OCI-LY7 (cell line): Measurements from ENCODE around the gene CASQ2.

ENCODE experiments used
- EZH2phosphoT487 ChIP-seq: fragments of 200-600 bp; sonication (generic); IDR thresholded peaks from 2 replicates; pipeline ENCODE4 v1.6.1; 2018; ENCODE audit warnings: low read depth, borderline replicate concordance, mild to moderate bottlenecking, mixed run types, antibody characterized with exemption, low read length, moderate library complexity, mixed read lengths
- TF ChIP-seq, protein P1 (sequence below): fragments of 200-600 bp; sonication (generic); conservative IDR thresholded peaks from 2 replicates; pipeline ENCODE4 v1.5.1; 2014; ENCODE audit warnings: mild to moderate bottlenecking, antibody characterized with exemption, low read length, moderate library complexity, mixed read lengths

DNA sequence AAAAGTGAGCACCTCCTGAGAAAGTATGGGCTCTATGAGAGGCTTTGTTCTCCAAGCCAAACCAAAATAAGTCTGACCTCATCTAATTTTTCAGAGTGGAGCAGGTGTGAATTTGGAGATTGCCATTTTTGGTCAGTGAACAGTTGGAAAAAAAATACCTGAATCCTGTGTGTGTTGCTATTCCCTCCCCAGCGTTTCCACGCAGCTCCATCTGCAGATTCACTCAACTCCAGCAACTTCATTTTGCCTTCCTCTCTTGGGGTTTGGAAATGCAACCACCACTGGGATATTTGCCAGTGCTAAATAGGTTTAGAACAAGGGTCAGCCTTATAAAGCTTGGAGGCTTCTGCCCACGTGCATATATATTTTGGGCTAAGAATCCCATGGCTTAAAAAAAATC is 11.2 kb downstream of the CASQ2 start:
- TF ChIP-seq, protein P1, sequence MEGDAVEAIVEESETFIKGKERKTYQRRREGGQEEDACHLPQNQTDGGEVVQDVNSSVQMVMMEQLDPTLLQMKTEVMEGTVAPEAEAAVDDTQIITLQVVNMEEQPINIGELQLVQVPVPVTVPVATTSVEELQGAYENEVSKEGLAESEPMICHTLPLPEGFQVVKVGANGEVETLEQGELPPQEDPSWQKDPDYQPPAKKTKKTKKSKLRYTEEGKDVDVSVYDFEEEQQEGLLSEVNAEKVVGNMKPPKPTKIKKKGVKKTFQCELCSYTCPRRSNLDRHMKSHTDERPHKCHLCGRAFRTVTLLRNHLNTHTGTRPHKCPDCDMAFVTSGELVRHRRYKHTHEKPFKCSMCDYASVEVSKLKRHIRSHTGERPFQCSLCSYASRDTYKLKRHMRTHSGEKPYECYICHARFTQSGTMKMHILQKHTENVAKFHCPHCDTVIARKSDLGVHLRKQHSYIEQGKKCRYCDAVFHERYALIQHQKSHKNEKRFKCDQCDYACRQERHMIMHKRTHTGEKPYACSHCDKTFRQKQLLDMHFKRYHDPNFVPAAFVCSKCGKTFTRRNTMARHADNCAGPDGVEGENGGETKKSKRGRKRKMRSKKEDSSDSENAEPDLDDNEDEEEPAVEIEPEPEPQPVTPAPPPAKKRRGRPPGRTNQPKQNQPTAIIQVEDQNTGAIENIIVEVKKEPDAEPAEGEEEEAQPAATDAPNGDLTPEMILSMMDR, result no peak
- no peak for TF ChIP-seq EZH2phosphoT487
